Testis (tissue), 2 donors: Measurements from ENCODE around the gene F8.

Experiments used
- POLR2A ChIP-seq: fragments of 450-650 bp; IDR thresholded peaks from one replicate; pipeline ENCODE4 v1.6.1; 2017; ENCODE audit warnings: antibody characterized with exemption, mild to moderate bottlenecking, moderate library complexity
- TF ChIP-seq, protein P1 (sequence below), 3 experiments: fragments of 450-650 bp in 2 of 3; fragments of 200-600 bp in 1 of 3; sonication (generic) in 1 of 3; IDR thresholded peaks; one replicate each; pipeline ENCODE4 v1.5.1; 2016 to 2019; ENCODE audit warnings: antibody characterized with exemption in 3 of 3, mild to moderate bottlenecking in 2 of 3, moderate library complexity in 1 of 3

DNA sequence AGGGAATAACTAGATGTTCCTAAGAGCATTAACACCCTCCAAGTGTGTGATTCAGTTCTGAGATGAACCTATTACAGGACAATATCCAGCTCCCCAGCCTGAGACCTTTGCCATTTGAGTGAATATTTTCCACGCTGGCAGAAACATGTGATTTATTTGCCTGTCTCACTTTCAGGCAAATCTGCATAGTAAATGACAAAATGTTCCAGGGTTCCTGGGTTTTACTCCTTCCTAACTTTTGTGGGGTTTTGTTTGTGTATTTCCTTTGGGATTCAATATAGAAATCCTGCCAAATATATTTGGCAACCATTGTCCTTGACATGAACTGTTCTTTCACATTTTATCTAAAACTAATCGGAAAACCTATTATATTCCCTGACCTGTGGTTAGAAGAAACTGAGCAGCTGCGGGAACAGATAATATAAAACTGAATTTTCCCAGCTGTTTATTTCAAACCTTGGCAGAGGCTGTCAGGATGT is 12.5 kb downstream of the F8 start:
- TF ChIP-seq, protein P1, sequence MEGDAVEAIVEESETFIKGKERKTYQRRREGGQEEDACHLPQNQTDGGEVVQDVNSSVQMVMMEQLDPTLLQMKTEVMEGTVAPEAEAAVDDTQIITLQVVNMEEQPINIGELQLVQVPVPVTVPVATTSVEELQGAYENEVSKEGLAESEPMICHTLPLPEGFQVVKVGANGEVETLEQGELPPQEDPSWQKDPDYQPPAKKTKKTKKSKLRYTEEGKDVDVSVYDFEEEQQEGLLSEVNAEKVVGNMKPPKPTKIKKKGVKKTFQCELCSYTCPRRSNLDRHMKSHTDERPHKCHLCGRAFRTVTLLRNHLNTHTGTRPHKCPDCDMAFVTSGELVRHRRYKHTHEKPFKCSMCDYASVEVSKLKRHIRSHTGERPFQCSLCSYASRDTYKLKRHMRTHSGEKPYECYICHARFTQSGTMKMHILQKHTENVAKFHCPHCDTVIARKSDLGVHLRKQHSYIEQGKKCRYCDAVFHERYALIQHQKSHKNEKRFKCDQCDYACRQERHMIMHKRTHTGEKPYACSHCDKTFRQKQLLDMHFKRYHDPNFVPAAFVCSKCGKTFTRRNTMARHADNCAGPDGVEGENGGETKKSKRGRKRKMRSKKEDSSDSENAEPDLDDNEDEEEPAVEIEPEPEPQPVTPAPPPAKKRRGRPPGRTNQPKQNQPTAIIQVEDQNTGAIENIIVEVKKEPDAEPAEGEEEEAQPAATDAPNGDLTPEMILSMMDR (IDR thresholded peaks at IDR 0.05): no peak
- no peak for TF ChIP-seq POLR2A
